ENCODE data around the gene CLIP2.

DNA sequence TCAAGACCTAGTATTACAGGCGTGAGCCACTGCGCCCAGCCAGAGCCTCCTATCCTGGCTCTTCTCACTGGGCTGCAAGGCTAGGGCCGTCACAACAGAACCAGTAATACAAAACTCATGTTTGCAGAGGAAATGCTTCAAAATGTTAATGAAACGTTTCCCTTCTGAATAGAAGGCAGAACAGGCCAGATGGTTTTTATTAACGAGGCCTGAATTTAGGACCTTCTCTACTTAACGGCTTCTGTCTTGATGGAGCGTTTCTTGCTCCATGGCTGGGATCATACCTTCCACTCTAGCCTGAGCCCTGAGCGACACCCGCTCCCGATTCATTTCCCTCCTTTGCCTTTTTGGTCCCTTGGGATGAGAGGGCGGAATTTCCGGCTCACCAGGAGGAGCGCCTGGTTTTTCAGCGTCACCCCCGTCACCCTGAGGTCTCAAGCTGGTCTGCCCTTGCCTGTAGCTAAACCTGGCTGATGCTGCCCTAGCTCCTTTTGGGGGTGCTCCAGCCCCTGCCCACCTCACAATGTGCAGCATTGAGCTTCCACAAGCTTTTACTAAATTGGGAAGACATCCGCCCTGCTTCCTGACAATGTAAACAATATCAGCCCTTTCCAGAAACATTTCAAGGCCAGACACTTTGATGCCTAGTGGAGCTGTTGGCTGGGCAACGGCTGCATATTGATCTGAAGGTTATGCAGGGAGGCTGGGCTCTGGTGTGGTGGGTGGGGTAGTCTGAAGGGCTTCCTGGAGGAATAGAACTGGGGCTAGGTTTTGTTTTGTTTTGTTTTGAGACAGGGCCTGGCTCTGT, 5.2 kb downstream of the CLIP2 start:
- TF ChIP-seq GABPA (IDR thresholded peaks at IDR 0.05; ENCODE audit: low read depth) (no peak), MAX (IDR thresholded peaks at IDR 0.05; ENCODE audit: low read depth) (no peak), NFIC (IDR thresholded peaks at IDR 0.05; ENCODE audit: borderline replicate concordance) (no peak), RAD21 (IDR thresholded peaks at IDR 0.05; ENCODE audit: low read length) (no peak), MXI1 (IDR thresholded peaks at IDR 0.05; ENCODE audit: low read depth, low read length) (no peak), SIN3A (IDR thresholded peaks at IDR 0.05; ENCODE audit: borderline replicate concordance, low read depth, low read length) (no peak), IRF3 (IDR thresholded peaks at IDR 0.05; ENCODE audit: low read depth, low read length) (no peak), TEAD4 (IDR thresholded peaks at IDR 0.05; ENCODE audit: borderline replicate concordance, insufficient read depth) (no peak), CHD2 (IDR thresholded peaks at IDR 0.05; ENCODE audit: low read length, partially characterized antibody) (no peak)
- TF ChIP-seq, protein P1, sequence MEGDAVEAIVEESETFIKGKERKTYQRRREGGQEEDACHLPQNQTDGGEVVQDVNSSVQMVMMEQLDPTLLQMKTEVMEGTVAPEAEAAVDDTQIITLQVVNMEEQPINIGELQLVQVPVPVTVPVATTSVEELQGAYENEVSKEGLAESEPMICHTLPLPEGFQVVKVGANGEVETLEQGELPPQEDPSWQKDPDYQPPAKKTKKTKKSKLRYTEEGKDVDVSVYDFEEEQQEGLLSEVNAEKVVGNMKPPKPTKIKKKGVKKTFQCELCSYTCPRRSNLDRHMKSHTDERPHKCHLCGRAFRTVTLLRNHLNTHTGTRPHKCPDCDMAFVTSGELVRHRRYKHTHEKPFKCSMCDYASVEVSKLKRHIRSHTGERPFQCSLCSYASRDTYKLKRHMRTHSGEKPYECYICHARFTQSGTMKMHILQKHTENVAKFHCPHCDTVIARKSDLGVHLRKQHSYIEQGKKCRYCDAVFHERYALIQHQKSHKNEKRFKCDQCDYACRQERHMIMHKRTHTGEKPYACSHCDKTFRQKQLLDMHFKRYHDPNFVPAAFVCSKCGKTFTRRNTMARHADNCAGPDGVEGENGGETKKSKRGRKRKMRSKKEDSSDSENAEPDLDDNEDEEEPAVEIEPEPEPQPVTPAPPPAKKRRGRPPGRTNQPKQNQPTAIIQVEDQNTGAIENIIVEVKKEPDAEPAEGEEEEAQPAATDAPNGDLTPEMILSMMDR (IDR thresholded peaks at IDR 0.05): no peak
- TF ChIP-seq, protein P2, sequence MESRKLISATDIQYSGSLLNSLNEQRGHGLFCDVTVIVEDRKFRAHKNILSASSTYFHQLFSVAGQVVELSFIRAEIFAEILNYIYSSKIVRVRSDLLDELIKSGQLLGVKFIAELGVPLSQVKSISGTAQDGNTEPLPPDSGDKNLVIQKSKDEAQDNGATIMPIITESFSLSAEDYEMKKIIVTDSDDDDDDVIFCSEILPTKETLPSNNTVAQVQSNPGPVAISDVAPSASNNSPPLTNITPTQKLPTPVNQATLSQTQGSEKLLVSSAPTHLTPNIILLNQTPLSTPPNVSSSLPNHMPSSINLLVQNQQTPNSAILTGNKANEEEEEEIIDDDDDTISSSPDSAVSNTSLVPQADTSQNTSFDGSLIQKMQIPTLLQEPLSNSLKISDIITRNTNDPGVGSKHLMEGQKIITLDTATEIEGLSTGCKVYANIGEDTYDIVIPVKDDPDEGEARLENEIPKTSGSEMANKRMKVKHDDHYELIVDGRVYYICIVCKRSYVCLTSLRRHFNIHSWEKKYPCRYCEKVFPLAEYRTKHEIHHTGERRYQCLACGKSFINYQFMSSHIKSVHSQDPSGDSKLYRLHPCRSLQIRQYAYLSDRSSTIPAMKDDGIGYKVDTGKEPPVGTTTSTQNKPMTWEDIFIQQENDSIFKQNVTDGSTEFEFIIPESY (IDR thresholded peaks at IDR 0.05; ENCODE audit: borderline replicate concordance, low read depth): no peak
- TF ChIP-seq, protein P3, sequence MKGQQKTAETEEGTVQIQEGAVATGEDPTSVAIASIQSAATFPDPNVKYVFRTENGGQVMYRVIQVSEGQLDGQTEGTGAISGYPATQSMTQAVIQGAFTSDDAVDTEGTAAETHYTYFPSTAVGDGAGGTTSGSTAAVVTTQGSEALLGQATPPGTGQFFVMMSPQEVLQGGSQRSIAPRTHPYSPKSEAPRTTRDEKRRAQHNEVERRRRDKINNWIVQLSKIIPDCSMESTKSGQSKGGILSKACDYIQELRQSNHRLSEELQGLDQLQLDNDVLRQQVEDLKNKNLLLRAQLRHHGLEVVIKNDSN (IDR thresholded peaks at IDR 0.05; ENCODE audit: borderline replicate concordance, low read depth): no peak
